HG03095 (cell line): ENCODE measurements around the gene GPR157.
"Not testable (repeated sequence)": the region's sequence is repeated elsewhere in the genome, so short reads cannot be mapped to it uniquely, and the experiment has no call there.

Experiments used
- ATAC-seq: cut with Tn5 transposase; IDR thresholded peaks from one replicate; pipeline ENCODE4 v1.9.1; 2021; ENCODE audit warnings: moderate library complexity; ENCODE audit not compliant: unreplicated experiment

GPR157 gene, protein sequence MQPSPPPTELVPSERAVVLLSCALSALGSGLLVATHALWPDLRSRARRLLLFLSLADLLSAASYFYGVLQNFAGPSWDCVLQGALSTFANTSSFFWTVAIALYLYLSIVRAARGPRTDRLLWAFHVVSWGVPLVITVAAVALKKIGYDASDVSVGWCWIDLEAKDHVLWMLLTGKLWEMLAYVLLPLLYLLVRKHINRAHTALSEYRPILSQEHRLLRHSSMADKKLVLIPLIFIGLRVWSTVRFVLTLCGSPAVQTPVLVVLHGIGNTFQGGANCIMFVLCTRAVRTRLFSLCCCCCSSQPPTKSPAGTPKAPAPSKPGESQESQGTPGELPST

DNA sequence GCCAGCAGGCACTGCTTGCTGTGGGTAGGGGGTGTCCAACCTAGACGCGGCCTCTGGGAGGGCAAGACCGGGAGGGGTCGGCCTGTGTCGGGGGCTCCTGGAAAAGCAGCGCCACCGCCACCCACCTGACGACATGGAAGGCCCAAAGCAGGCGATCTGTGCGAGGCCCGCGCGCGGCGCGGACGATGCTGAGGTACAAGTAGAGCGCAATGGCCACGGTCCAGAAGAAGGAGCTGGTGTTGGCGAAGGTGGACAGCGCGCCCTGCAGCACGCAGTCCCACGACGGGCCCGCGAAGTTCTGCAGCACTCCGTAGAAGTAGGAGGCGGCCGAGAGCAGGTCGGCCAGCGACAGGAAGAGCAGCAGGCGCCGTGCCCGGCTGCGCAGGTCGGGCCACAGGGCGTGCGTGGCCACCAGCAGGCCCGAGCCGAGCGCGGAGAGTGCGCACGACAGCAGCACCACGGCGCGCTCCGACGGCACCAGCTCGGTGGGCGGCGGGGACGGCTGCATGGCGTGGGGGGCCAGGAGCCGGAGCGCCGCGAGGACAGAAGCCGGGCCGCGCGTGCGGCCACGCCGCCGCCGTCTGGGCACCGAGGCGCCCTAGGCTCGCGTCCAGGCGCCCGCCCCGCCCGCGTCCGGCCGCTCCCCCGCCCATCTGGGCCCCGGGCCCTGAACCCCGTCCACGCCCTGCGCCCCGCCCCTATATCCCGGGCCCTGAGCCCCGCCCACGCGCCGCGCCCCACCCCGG, at the start of gene GPR157:
Gene GPR157, minus strand, starts transcription at position 583 of the 746 bp plus-strand sequence. Its CDS starts 75 bp downstream, at position 508.
- peak; percentile 44 for ATAC-seq

DNA sequence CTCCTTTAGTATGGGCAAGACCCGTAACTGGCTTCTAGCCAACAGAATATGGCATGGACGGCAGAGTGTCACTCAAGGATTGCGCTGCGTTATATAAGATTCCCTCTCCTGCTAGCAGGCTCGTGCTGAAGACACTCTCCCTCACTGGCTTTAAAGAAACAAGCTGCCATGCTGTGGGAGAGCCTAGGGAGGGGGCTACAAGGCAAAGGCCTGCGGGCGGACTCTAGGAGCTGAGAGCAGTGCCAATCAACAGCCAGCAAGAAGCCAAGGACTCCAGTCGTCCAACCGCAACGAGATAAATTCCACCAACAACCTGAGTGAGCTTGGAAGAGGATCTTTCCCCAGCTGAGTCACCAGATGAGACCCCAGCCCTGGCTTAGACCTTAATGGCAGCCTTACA, 45.9 kb upstream of the GPR157 start:
- ATAC-seq: no peak

DNA sequence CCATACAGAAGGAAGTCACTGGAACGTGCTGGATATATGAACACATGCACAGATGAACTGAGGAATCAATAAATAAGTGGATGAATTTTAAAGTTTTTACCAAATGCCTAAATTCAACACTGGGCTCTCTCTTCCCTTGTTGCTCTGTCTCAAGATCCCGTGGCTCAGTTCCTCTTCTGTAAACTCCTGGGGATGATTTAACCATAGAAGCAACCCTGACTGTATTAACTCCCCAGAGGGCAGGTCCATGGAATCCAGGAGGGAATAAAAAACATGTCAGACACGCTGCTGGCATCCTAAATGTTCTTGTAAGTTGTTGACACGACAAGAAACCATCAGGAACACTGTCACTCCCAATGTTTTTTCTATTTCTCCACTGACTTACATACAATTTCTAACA, 45.3 kb upstream of the GPR157 start:
- ATAC-seq: no peak

DNA sequence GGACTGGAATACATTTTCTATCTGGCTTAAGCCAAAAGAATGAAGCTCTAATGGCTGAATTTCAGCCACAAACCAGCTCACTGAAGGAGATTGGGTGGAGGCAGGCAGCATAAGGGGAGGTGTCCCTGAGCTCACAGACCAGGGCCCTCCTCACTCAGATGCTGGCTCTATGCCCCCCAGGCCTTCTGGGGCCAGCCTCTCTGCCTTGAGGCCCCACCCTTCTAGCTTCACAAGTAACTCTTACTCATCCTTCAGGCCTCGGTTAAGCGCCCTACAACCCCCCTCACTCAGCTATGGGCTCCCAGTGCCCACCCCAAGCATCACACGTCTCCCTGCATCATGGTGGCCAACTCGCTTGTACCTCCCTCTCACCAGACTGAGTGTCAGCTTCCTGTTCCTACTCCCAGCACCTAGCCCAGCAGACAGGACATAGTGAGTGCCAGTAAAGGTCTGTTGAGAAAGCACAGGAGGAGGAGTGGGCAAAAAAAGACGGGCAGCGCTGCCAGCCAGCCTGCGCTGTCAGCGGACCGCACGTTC, 40.8 kb upstream of the GPR157 start:
- ATAC-seq: no peak

DNA sequence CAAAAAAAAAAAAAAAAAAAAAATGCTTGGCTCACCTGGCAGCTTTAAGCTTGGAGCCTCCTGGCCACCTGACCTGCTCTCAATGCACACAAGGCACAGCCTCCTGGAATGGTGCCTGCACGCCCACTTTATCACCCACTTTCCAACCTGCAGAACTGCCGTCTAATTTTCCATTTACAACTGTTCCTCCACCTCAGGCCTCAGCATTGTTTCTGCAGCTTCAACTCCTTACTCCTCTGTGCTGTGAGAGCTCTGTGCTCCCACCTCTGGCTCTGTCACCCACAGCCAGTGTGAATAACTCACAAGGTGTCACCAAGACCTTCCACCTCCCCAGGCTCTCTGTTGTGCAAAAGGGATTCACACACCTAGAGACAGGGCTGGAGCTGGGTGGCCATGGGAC, 38.7 kb upstream of the GPR157 start:
- ATAC-seq: no peak

DNA sequence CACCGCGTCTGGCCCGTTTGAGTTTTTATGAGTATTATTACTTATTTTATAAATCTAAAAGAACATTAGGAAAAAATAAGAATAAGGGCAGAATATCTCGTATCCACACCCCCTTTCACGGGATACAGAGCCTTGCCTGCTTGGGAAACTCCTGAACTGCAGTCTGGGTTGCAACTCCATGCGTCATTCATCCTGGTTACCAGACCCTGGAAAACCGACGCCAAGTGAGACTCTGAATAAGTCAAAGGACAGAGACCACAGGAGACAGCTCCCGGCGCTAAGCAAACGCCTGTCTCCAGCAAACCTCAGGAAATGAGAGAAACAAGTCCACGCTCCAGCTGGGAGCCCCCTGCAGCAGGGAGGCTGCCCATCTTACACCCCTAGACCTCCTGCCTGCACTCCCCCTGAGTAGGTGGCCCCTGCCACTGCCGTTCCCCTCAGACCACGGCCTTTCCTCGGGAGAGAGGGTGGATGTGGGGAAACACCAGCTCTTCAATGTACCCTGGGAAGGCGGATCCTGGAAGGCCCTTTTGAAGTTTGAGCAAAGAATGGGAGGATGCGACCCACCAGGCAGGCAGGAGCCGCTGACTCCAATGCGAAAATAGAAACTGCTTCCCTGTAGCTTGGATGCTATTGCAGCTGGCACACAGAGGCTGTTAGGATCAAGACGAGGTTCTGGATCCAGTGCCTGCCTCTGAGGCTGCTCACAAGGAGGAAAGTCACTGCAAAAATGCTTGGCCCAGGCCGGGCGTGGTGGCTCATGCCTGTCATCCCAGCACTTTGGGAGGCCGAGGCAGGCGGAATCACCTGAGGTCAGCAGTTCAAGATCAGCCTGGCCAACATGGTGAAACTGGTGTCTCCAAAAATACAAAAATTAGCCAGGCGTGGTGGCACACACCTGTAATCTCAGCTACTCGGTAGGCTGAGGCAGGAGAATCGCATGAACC, 37.7 kb upstream of the GPR157 start:
- ATAC-seq: no peak

DNA sequence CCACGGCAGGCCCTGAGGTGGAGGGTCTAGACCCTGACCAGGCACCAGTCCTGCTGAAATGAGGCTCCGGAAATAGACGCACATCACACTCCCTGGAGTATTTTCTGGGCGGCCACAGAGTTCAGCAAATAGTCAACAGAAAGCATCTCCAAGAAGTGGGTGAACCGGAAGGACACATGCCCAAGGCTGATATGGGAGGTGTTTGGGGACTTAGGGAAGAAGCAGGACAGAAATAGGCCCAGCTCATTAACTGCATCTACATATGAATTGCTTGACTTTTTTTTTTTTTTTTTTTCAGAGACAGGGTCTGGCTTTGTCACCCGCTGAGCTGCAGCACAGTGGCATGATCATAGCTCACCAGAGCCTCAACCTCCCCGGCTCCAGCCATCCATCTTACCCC, 36.5 kb upstream of the GPR157 start:
- no peak for ATAC-seq

DNA sequence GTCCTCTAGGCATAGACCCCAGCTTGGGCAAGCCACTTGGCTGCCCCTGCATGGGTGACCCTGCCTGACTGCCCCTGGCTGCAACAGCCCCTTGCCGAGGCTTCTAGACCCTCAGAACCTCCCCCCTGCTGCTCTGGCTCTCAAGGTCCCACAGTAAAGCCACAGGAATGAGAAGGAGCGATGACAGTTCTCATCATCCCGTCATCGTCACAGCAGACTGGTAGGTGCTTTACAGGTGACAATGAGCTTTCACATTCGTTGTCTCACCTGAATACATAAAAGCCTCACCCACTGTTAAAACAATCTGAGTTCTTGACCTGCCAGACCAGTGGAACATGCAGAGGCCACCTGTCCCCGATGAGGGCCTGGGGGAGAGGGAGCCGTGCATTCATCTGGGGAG, 36.0 kb upstream of the GPR157 start:
- ATAC-seq: no peak

DNA sequence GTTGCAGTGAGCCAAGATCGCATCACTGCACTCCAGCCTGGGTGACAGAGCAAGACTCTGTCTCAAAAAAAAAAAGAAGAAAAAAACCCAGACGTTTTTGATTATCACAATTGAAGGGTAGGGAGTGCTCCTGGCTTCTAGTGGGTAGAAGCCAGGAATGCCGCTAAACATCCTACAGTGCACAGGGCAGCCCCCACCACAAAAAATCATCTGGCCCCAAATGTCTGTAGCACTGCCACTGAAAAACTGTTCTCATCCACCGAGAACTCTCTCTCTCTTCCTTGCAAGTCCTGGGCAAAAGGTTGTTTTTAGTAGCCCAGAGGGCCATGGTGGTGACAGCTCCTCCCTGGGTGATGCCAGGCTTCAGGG, 35.6 kb upstream of the GPR157 start:
- no peak for ATAC-seq

DNA sequence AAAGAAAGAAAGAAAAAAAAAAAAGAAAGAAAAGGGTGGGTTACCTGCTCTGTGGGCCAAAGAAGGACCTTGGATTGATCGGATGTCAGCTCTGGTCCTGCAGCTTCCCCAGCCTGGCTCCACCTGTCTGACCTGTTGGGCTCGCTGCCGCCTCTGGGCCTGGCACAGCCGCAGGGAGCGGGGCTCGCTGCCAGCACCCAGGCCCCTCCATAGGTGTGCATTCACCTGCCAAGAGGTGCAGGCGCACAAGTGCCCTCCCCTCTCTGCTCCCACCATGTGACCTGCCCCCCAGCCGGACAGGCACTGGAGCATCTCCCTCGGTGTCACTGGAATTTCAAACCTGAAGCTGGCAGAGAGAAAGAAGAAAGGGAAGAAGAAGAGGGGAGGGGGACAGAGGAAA, 33.1 kb upstream of the GPR157 start:
- no peak for ATAC-seq

DNA sequence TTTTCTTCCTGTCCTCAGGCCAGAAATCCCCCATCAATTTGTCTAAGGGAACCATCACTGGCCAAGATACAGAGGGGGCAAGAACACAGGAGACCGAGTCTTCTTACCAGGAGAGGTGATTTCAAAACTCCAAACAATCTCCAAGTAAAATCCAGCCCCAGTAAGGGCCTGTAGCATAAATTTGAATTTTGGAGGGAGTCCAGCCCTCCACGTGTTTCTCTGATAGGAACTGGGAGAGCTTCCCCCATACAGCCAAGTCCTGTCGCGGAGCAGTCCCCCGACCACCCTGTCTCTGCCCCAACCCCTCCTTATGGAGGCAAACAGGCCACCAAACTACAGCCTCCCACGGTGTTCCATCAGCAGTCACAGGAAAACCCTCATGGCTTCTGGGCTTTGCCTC, 32.4 kb upstream of the GPR157 start:
- no peak for ATAC-seq

DNA sequence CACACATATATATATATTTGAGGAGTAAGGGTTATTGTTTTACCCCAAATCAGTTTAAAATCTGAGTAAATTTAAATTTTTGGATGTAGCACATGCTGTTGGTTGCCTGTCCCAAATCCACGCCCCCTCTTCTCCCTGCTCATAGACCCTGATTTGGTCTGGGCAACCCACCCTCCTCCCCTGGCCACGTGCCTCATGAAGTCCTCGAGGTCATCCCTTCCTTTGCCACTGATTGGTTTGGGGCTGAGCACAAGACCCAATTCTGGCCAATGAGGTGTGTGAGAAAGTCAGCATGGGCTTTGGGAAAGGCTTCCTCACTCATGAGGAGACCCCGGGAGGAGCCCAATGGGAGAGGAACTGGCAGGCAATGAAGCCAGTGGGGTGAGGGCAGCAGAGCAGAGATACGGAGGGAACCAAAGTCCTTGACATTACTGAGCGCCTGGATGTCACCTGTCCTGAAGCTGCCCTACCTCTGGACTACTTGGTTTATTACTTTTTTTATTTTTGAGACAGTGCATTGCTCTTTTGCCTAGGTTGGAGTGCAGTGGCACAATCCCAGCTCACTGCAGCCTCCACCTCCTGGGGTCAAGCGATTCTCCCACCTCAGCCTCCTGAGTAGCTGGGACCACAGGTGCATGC, 31.3 kb upstream of the GPR157 start:
- ATAC-seq: no peak

DNA sequence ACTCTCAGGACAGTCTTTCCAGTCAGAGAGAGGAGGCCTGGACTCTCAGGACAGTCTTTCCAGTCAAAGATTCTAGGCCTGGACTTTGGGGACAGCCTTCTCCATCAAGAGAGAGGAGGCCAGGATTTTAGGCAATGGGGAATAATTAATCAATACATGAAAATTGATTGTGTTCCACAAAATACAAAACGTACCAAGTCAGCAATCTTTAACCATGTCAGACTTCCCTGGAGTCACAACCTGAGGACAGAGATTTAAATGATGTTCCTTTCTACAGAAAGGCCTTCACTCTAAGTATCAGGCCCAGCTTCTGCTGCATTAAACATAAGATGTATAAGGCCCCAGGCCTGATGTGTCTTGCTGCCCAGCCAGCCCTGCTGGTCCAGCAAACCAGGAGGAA, 27.0 kb upstream of the GPR157 start:
- no peak for ATAC-seq

DNA sequence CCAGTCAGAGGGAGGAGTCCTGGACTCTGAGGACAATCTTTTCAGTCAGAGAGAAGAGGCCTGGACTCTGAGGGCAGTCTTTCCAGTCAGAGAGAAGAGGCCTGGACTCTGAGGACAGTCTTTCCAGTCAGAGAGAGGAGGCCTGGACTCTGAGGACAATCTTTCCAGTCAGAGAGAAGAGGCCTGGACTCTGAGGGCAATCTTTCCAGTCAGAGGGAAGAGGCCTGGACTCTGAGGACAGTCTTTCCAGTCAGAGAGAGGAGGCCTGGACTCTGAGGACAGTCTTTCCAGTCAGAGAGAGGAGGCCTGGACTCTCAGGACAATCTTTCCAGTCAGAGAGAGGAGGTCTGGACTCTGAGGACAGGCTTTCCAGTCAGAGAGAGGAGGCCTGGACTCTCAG, 26.5 kb upstream of the GPR157 start:
- not testable (repeated sequence) for ATAC-seq

DNA sequence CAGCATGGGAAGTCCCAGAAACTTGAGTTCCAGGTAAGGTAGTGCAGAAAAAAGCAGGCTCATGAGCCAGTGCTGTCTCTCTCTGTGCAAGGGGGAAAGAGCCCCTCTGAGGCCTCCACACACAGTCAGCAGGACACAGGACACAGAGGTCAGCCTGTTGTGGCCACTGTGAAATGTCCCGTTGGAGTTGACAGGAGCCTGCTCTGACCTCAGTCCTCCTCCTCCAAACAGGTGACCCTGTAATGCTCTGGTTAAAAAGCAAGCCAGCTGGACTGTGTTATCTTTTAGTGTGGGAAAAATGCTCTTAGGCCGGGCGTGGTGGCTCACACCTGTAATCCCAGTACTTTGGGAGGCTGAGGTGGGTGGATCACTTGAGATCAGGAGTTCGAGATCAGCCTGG, 24.2 kb upstream of the GPR157 start:
- no peak for ATAC-seq

DNA sequence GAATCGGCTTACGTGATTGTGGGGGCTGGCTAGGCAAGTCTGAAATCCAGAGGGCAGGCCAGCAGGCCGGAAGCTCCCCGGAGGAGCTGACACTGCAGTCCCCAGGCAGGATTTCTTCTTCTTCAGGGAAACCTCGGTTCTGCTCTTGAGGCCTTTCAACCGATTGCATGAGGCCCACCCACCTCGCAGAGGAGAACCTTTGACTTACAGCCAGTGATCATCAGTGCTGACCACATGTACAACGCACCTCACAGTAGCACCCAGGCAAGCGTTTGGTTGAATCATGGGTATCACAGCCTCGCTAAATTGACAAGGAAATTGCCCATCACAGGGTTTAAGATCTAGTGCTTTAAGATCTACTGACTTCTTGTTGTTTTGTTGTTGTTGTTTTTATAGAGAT, 23.6 kb upstream of the GPR157 start:
- ATAC-seq: no peak

DNA sequence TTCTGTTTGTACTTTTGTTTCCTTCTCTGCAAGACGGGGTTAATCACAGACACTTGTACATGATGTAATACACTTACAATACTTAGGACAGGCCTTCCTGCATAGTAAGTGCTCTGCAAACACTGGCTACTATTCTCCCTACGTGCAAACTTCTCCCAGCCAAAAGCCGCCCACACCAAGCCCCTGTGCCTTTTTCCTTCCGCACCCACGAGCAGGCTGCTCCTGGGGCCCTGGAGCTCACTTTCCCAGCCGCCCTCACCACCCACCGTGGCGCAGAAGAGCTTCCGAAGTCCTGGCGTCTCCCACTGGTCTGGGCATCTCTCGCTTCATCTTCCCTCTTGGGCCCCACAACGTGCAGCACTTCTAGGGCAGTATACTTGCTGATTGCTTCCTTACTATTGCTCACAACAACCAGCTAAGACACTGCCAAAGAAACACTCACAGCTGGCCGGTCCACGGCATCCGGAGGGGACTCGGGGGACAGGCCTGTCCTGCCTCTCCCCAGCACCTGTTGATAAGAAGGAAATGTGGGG, 22.5 kb upstream of the GPR157 start:
- no peak for ATAC-seq

DNA sequence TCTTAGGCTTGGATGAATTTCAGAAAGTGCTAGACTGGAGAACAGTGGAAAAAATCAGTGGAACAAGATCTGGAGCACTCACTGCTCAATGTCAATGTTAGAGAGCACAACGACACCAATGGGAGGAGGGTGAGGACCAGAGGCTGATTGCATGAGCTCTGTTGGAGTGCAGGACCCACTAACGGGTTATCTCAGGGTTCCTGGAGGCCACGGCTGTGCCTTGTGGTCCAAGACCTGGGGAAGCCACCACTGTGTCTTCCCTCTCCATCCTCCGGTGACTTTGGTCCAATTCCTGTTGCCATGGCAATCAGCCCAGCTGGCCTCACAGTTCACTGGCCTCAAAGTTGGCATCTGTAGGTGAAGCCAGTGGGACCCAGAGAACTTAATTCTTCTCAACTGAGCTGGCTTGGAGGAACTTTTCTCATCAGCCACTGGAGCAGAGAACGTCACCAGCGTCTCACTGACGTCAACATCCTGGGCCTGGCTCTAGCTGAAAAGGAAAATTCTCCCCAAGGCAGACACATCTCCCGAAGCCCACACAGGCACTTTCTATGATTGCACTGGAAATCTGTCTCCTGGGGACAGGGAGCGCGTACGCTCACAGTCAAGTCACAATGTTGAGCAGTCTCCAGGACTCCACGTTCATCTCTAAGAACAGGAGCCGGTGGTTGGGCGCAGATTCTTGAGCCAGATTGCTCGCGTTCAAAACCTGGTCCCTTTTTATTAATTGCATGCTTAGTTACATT, 21.9 kb upstream of the GPR157 start:
- ATAC-seq: no peak

DNA sequence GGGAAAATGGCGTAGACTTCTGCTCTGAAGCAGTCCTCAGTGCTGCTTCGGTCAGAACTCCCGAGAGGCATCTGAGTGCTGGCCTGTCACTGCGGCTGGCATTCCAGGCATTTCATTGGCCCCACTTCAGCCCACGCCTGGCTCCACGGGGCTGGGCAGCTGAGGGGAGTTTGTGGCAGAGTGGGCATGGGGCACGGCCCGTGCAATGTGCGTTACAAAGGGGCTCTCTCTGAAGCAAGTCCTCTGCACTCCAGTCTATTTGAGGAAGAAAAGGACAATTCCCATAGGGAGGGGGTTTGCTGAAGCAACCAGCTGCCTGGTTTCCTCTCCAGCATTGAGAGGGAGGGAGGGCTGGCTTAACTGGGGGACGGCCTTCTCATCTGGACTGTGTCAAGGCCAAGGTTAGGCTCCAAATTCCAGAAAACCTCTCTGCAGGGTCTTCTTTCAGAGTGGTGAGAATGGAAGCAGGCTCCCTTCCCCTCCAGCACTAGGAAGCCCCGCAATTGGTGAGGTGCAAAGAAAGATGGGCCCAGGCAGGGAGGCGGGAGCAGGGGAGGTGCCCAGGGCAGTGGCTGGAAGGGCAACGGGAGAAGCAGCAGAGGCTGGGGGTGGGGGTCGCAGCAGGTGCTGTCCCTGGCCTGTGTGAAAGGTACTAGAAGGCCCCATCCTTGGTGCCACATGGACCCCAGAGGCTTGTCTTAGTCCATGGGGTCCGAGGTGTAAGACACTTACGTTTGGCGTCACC, 21.1 kb upstream of the GPR157 start:
- ATAC-seq: no peak
